GM21367 (cell line): ENCODE measurements around the gene GATAD2A.

Experiments
- ATAC-seq: cut with Tn5 transposase; IDR thresholded peaks from one replicate; pipeline ENCODE4 v1.9.1; 2021; ENCODE audit not compliant: unreplicated experiment

GATAD2A gene

GRCh38 chr19:19488875-19489690 lies 83.6 kb downstream of the GATAD2A start:
- peak; percentile 45 for ATAC-seq

- ATAC-seq: no peak
These were observed 84.3 kb downstream of the GATAD2A start for GRCh38 chr19:19489804-19490204.

- ATAC-seq: no peak
These were observed 84.9 kb downstream of the GATAD2A start for GRCh38 chr19:19490214-19490968.

GRCh38 chr19:19491321-19492025 lies 86.0 kb downstream of the GATAD2A start:
- ATAC-seq: no peak

- no peak for ATAC-seq
These were observed 86.6 kb downstream of the GATAD2A start for GRCh38 chr19:19492026-19492610.

GRCh38 chr19:19493841-19494546 lies 88.5 kb downstream of the GATAD2A start:
- no peak for ATAC-seq

GRCh38 chr19:19495614-19496603 lies 90.4 kb downstream of the GATAD2A start:
- ATAC-seq: no peak

- no peak for ATAC-seq
These were observed 92.9 kb downstream of the GATAD2A start for GRCh38 chr19:19498255-19498991.

GRCh38 chr19:19499272-19499995 lies 94.0 kb downstream of the GATAD2A start:
- no peak for ATAC-seq

- ATAC-seq: no peak
These were observed 95.6 kb downstream of the GATAD2A start for GRCh38 chr19:19500975-19501644.

- ATAC-seq: no peak
These were observed 96.3 kb downstream of the GATAD2A start for GRCh38 chr19:19501798-19502197.

GRCh38 chr19:19502281-19502680 lies 96.8 kb downstream of the GATAD2A start:
- no peak for ATAC-seq

- ATAC-seq: no peak
These were observed 97.5 kb downstream of the GATAD2A start for GRCh38 chr19:19502808-19503602.

GRCh38 chr19:19504754-19505668 lies 99.5 kb downstream of the GATAD2A start:
- no peak for ATAC-seq

- no peak for ATAC-seq
These were observed 100.3 kb downstream of the GATAD2A start for GRCh38 chr19:19505669-19506326.
